H9 (cell line): ENCODE measurements around the gene MYCN. TPM values are rescaled to one million over a fixed set of nuclear protein-coding genes. Genes with fewer than 3 reads are reported as not detected.

ENCODE experiments used
- DNase-seq: peaks from one replicate; pipeline ENCODE4 v3.0.0-alpha.2; 2017
- H2AFZ ChIP-seq: one replicate; pipeline ENCODE4 v1.6.1; 2013; ENCODE audit warnings: mild to moderate bottlenecking, low read length, control low read depth, moderate library complexity
- H2AK5ac ChIP-seq: 2 replicates; pipeline ENCODE4 v1.6.1; 2013; ENCODE audit warnings: low read length, control low read depth, mixed read lengths; ENCODE audit not compliant: insufficient read length
- H2BK120ac ChIP-seq: one replicate; pipeline ENCODE4 v1.6.1; 2013; ENCODE audit warnings: low read depth, mild to moderate bottlenecking, low read length, control low read depth, inconsistent platforms; ENCODE audit not compliant: poor library complexity, severe bottlenecking
- H2BK12ac ChIP-seq: 2 replicates; pipeline ENCODE4 v1.6.1; 2013; ENCODE audit warnings: low read length, control low read depth, mixed read lengths, low read depth; ENCODE audit not compliant: insufficient read length
- H2BK15ac ChIP-seq: 2 replicates; pipeline ENCODE4 v1.6.1; 2013; ENCODE audit warnings: low read depth, low read length, control low read depth
- H2BK20ac ChIP-seq: one replicate; pipeline ENCODE4 v1.6.1; 2013; ENCODE audit warnings: low read depth, mild to moderate bottlenecking, low read length, control low read depth, inconsistent platforms; ENCODE audit not compliant: poor library complexity, severe bottlenecking
- H2BK5ac ChIP-seq: 2 replicates; pipeline ENCODE4 v1.6.1; 2013; ENCODE audit warnings: low read length, control low read depth, mixed read lengths; ENCODE audit not compliant: insufficient read length
- H3K14ac ChIP-seq: 2 replicates; pipeline ENCODE4 v1.6.1; 2013; ENCODE audit warnings: low read length, control low read depth; ENCODE audit not compliant: insufficient read depth
- H3K18ac ChIP-seq: 2 replicates; pipeline ENCODE4 v1.6.1; 2013; ENCODE audit warnings: low read depth, mild to moderate bottlenecking, mixed read lengths, low read length, control low read depth; ENCODE audit not compliant: insufficient read length
- H3K23ac ChIP-seq: 2 replicates; pipeline ENCODE4 v1.6.1; 2013; ENCODE audit warnings: low read length, control low read depth, mixed read lengths, low read depth; ENCODE audit not compliant: insufficient read length
- H3K23me2 ChIP-seq: 2 replicates; pipeline ENCODE4 v1.6.1; 2013; ENCODE audit warnings: low read depth, mild to moderate bottlenecking, mixed read lengths, low read length, control low read depth; ENCODE audit not compliant: insufficient read length, poor library complexity, severe bottlenecking
- H3K27ac ChIP-seq: 2 replicates; pipeline ENCODE4 v1.5.1; 2013; ENCODE audit warnings: low read length, control low read depth, mixed read lengths, low read depth; ENCODE audit not compliant: insufficient read length
- H3K27me3 ChIP-seq: 2 replicates; pipeline ENCODE4 v1.6.1; 2013; ENCODE audit warnings: low read length, control low read depth, inconsistent platforms; ENCODE audit not compliant: insufficient read depth
- H3K4ac ChIP-seq: 2 replicates; pipeline ENCODE4 v1.6.1; 2013; ENCODE audit warnings: low read depth, mild to moderate bottlenecking, control low read depth, inconsistent platforms, low read length, moderate library complexity
- H3K4me1 ChIP-seq: 2 replicates; pipeline ENCODE4 v1.6.1; 2013; ENCODE audit warnings: low read length, control low read depth, inconsistent platforms; ENCODE audit not compliant: insufficient read depth
- H3K4me2 ChIP-seq: 2 replicates; pipeline ENCODE4 v1.6.1; 2013; ENCODE audit warnings: low read length, control low read depth, mixed read lengths; ENCODE audit not compliant: insufficient read length, insufficient read depth
- H3K56ac ChIP-seq: 2 replicates; pipeline ENCODE4 v1.6.1; 2013; ENCODE audit warnings: low read depth, mild to moderate bottlenecking, mixed read lengths, low read length, control low read depth; ENCODE audit not compliant: insufficient read length
- H3K79me1 ChIP-seq: 2 replicates; pipeline ENCODE4 v1.6.1; 2013; ENCODE audit warnings: low read depth, mild to moderate bottlenecking, moderate library complexity, low read length, control low read depth, inconsistent platforms; ENCODE audit not compliant: insufficient read depth, poor library complexity, severe bottlenecking
- H3K79me2 ChIP-seq: 2 replicates; pipeline ENCODE4 v1.6.1; 2013; ENCODE audit warnings: low read length, control low read depth, inconsistent platforms; ENCODE audit not compliant: insufficient read depth
- H3K9ac ChIP-seq: 2 replicates; pipeline ENCODE4 v1.6.1; 2013; ENCODE audit warnings: low read length, control low read depth, mixed read lengths; ENCODE audit not compliant: insufficient read length; ENCODE audit errors: extremely low read depth
- H3K9me3 ChIP-seq: one replicate; pipeline ENCODE4 v1.6.1; 2013; ENCODE audit warnings: low read depth, low read length, inconsistent platforms; ENCODE audit not compliant: control insufficient read depth
- H3T11ph ChIP-seq: one replicate; pipeline ENCODE4 v1.6.1; 2013; ENCODE audit warnings: mild to moderate bottlenecking, low read length, control low read depth, inconsistent platforms
- H4K20me1 ChIP-seq: one replicate; pipeline ENCODE4 v1.6.1; 2013; ENCODE audit not compliant: control insufficient read depth, insufficient read length, insufficient read depth
- H4K5ac ChIP-seq: 2 replicates; pipeline ENCODE4 v1.6.1; 2013; ENCODE audit warnings: low read depth, mild to moderate bottlenecking, mixed read lengths, low read length, control low read depth; ENCODE audit not compliant: insufficient read length
- H4K8ac ChIP-seq: replicated peaks from 2 replicates; pipeline ENCODE4 v1.6.1; 2013; ENCODE audit warnings: low read length, control low read depth, mixed read lengths, low read depth; ENCODE audit not compliant: insufficient read length
- H4K91ac ChIP-seq: 2 replicates; pipeline ENCODE4 v1.6.1; 2013; ENCODE audit warnings: low read depth, mild to moderate bottlenecking, moderate library complexity, mixed read lengths, low read length, control low read depth; ENCODE audit not compliant: insufficient read length
- H3K27ac Mint-ChIP-seq, 3 experiments: 2 replicates in 2 of 3; 3 replicates in 1 of 3; pipeline ENCODE4 v1.8.0; 2020 to 2021; ENCODE audit warnings: mixed read lengths in 3 of 3, mild to moderate bottlenecking in 1 of 3, moderate library complexity in 1 of 3
- H3K27me3 Mint-ChIP-seq: 2 replicates; pipeline ENCODE4 v1.8.0; 2021; ENCODE audit warnings: low read depth, mild to moderate bottlenecking, moderate library complexity, mixed read lengths
- H3K36me3 Mint-ChIP-seq, 3 experiments: 2 replicates in 2 of 3; 3 replicates in 1 of 3; pipeline ENCODE4 v1.8.0; 2020 to 2021; ENCODE audit warnings: low read depth in 3 of 3, mixed read lengths in 3 of 3; ENCODE audit not compliant: insufficient read depth in 1 of 3
- H3K4me1 Mint-ChIP-seq, 2 experiments: 2 replicates each; pipeline ENCODE4 v1.8.0; 2020; ENCODE audit warnings: mixed read lengths in 2 of 2
- H3K4me3 Mint-ChIP-seq, 2 experiments: 2 replicates in 1 of 2; 3 replicates in 1 of 2; pipeline ENCODE4 v1.8.0; 2020 to 2021; ENCODE audit warnings: mild to moderate bottlenecking in 2 of 2, mixed read lengths in 2 of 2, moderate library complexity in 1 of 2
- H3K9me3 Mint-ChIP-seq, 2 experiments: 2 replicates in 1 of 2; 3 replicates in 1 of 2; pipeline ENCODE4 v1.8.0; 2020; ENCODE audit warnings: mild to moderate bottlenecking in 2 of 2, mixed read lengths in 2 of 2, moderate library complexity in 1 of 2
- WGBS: extraction: QIAGEN DNeasy Blood & Tissue Kit; methylation state at CpG from one replicate; pipeline ENCODE4 v1.1.7; 2013; ENCODE audit warnings: missing lambda C conversion rate, low lambda C conversion rate, mixed read lengths; ENCODE audit not compliant: insufficient read length; ENCODE audit errors: extremely low coverage; 5-methylcytosine and 5-hydroxymethylcytosine counted together
- total RNA-seq: library from RNA; stranded (reverse); gene quantifications from 2 replicates; pipeline ENCODE4 v1.2.1, GENCODE V29; 2021
- TF ChIP-seq, protein P1 (sequence below): fragments of 200-600 bp; sonication (generic); conservative IDR thresholded peaks from 3 replicates; pipeline ENCODE4 v1.8.0; 2021; ENCODE audit warnings: antibody characterized with exemption, mild to moderate bottlenecking

MYCN gene
- total RNA-seq, 1 experiment from 2014 or later: 100.0 TPM

DNA sequence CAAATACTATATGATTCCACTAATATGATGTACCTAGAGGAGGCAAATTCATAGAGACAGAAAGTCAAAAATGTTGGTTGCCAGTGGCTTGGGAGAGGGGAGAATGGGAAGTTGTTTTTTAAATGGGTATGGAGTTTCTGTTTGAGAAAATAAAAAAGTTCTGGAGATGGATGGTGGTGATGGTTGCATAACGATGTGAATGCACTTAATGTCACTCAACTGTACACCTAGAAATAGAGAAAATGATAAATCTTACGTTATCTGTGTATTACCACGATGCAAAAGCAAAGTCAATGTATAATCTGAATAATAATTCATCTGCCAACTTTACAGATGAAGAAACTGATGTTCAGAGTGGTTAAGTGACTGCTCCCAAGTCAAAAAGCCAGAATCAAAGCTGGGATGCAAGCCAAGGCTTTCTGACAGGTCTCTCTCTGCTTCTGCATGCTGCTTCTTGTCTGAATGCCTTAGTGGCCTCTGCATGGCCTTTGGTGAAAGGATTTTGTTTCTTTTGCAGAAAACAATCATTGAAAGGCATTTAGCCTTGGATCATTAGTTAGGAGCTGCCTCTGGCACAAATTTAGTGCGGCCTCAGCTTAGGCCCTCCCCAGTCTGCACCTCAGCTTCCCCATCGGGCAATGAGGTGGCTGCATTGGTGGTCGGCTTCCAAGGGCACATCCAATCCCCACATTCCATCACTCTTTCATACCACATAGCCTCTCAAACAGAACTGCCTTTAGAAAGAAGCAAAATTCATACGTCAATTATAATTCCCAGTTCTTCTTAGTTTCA lies 46.5 kb upstream of the MYCN start:
- Histone ChIP-seq H3K4me2 (no peak overlapping the region), H2AFZ (no peak overlapping the region), H3T11ph (no peak overlapping the region), H3K56ac (no peak overlapping the region), H3K14ac (no peak overlapping the region), H3K79me1 (no peaks in the 10 kb centered on the region), H3K23me2 (no peaks in the 10 kb centered on the region), H3K23ac (no peak overlapping the region), H3K9me3 (no peaks in the 10 kb centered on the region), H4K20me1 (no peaks in the 10 kb centered on the region), H3K27me3 (no peaks in the 10 kb centered on the region), H2BK5ac (no peak overlapping the region), H2BK120ac (no peak overlapping the region), H3K4me1 (peaks cover 16% of the 10 kb centered on the region; the same call in 1 of the 2 replicates), H4K8ac (no peak overlapping the region), H4K91ac (no peak overlapping the region), H3K79me2 (no peaks in the 10 kb centered on the region), H2AK5ac (no peak overlapping the region), H3K4ac (no peak overlapping the region), H2BK20ac (no peak overlapping the region), H2BK12ac (no peak overlapping the region), H3K9ac (no peak overlapping the region), H4K5ac (no peak overlapping the region), H3K27ac (no peak overlapping the region), H3K18ac (no peak overlapping the region), H2BK15ac (no peak overlapping the region)
- no CpG with 5 or more reads among the region's 7 CpGs for WGBS
- TF ChIP-seq, protein P1, sequence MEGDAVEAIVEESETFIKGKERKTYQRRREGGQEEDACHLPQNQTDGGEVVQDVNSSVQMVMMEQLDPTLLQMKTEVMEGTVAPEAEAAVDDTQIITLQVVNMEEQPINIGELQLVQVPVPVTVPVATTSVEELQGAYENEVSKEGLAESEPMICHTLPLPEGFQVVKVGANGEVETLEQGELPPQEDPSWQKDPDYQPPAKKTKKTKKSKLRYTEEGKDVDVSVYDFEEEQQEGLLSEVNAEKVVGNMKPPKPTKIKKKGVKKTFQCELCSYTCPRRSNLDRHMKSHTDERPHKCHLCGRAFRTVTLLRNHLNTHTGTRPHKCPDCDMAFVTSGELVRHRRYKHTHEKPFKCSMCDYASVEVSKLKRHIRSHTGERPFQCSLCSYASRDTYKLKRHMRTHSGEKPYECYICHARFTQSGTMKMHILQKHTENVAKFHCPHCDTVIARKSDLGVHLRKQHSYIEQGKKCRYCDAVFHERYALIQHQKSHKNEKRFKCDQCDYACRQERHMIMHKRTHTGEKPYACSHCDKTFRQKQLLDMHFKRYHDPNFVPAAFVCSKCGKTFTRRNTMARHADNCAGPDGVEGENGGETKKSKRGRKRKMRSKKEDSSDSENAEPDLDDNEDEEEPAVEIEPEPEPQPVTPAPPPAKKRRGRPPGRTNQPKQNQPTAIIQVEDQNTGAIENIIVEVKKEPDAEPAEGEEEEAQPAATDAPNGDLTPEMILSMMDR: no peak
- no peak overlapping the region for H3K4me3 Mint-ChIP-seq
- no peak for DNase-seq
- no peak overlapping the region for H3K27ac Mint-ChIP-seq
- peaks cover 51 to 58% of the 10 kb centered on the region in 2 experiments for H3K4me1 Mint-ChIP-seq
- H3K36me3 Mint-ChIP-seq: peaks cover 8 to 14% (median 8%) of the 10 kb centered on the region in 3 experiments; a peak in 6 of 7 replicates
- H3K27me3 Mint-ChIP-seq: peaks cover 2% of the 10 kb centered on the region; the same call in 1 of the 2 replicates
- peaks cover 12 to 18% of the 10 kb centered on the region in 2 experiments; a peak in 4 of 5 replicates for H3K9me3 Mint-ChIP-seq
